AG10803 (cell line): ENCODE measurements around the gene C12orf57.
A peak's percentile ranks its signal among the peaks of the same experiment; 100 is the strongest.

Source experiments
- DNase-seq: peaks from one replicate; pipeline ENCODE4 v3.0.0; 2010; ENCODE audit warnings: low read depth
- H3K4me3 ChIP-seq: 2 replicates; pipeline ENCODE4 v1.5.1; 2011; ENCODE audit warnings: mild to moderate bottlenecking, low read length, control low read depth
- CTCF ChIP-seq: conservative IDR thresholded peaks from 2 replicates; pipeline ENCODE4 v1.5.1; 2011; ENCODE audit warnings: mild to moderate bottlenecking, low read length, control low read depth, inconsistent platforms

The C12orf57 gene

GRCh38 chr12:6970096-6970527, 26.3 kb downstream of the C12orf57 start:
- peak overlapping the region; percentile 74 for H3K4me3 ChIP-seq
- TF ChIP-seq CTCF: no peak
- no peak for DNase-seq

- DNase-seq: no peak
- no peak overlapping the region for H3K4me3 ChIP-seq
- TF ChIP-seq CTCF: no peak
These were observed 30.4 kb downstream of the C12orf57 start for GRCh38 chr12:6974180-6974579.

- TF ChIP-seq CTCF: no peak
- no peak overlapping the region for H3K4me3 ChIP-seq
- no peak for DNase-seq
These were observed 31.6 kb downstream of the C12orf57 start for GRCh38 chr12:6975297-6976032.

- DNase-seq: no peak
- no peak overlapping the region for H3K4me3 ChIP-seq
- TF ChIP-seq CTCF: no peak
These were observed 33.8 kb downstream of the C12orf57 start for GRCh38 chr12:6977653-6978052.

GRCh38 chr12:6978188-6978587, 34.4 kb downstream of the C12orf57 start:
- H3K4me3 ChIP-seq: no peak overlapping the region
- no peak for DNase-seq
- no peak for TF ChIP-seq CTCF

- DNase-seq: no peak
- no peak for TF ChIP-seq CTCF
These were observed 34.8 kb downstream of the C12orf57 start for GRCh38 chr12:6978611-6979011.

GRCh38 chr12:6979021-6979420, 35.2 kb downstream of the C12orf57 start:
- no peak for DNase-seq
- H3K4me3 ChIP-seq: no peak overlapping the region
- TF ChIP-seq CTCF: no peak

More at GRCh38 chr12:6978611-6979011, 34.8 kb downstream of the C12orf57 start:
- H3K4me3 ChIP-seq: no peak overlapping the region
